SW480 (cell line): ENCODE data around the gene EPYC.

ENCODE experiments used
- DNase-seq: peaks from one replicate; pipeline ENCODE4 v3.0.0-alpha.2; 2016; ENCODE audit warnings: low spot score

The EPYC gene

DNA sequence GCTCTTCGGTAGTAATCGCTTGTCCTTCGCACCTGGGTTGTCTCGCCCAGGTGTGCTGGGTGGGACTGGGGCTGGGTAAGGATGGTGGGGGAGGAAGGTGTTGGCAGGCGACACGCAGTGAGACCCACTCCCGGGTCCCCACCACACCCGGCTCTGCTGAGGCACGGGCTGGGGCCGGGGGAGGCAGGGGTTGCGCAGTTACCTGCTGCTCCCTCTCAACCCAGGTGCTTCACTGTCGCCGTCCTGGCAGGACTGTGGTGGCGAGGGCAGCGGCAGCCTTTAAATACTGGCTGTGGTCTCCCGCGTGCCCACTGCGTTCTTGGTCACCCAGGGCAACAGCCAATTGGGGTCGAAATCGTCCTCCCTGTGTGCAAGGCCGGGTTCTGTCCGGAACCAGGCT, 49.9 kb downstream of the EPYC start, which contains the start of gene CCER1:
Gene CCER1 (minus strand): TSS at position 256 of the 400 bp plus-strand sequence. CDS start 434 bp downstream, outside the sequence.
- DNase-seq: no peak

DNA sequence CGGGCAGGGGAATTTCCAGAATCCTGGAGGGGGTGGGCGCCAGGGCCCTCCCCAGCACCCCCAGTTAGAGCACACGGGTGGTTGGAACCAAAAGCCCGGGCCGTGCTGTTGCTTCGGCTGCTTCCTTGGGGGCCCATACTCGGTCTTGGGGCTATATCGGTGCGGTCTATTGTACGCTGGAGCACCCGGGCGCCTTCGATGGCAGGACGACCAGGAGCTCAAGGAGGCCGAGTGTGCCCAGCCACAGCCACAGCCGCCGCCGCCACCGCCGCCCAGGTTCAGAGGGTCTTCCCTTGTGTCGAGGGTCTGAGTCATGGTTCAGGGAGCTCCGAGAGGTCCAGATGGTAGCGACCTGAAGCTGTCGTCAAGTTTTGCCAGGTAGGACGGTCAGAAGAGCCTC, 50.3 kb downstream of the EPYC start:
- DNase-seq: no peak

DNA sequence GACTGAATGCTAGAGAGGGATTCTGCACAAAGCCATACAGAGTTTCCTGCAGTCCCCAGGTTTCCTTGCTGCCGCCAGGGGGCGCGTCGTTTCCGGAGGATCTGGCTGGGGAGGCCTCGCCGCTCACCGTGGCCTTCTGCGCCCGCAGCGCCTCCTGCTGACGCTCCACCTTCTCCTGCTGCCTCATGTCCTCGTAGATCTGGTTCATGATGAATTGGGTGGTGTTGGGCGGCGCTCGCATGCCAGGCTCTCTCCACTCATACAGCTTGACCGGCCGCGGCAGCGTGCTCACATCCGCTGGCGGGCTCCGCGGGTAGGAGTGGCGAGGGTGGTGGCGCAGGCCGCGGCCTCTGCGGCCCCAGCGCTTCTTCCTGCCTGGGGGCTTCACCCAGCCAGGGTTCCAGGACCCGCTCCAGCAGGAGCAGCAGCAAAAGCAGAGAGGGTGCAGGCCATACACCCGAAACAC, 50.8 kb downstream of the EPYC start:
- DNase-seq: no peak

DNA sequence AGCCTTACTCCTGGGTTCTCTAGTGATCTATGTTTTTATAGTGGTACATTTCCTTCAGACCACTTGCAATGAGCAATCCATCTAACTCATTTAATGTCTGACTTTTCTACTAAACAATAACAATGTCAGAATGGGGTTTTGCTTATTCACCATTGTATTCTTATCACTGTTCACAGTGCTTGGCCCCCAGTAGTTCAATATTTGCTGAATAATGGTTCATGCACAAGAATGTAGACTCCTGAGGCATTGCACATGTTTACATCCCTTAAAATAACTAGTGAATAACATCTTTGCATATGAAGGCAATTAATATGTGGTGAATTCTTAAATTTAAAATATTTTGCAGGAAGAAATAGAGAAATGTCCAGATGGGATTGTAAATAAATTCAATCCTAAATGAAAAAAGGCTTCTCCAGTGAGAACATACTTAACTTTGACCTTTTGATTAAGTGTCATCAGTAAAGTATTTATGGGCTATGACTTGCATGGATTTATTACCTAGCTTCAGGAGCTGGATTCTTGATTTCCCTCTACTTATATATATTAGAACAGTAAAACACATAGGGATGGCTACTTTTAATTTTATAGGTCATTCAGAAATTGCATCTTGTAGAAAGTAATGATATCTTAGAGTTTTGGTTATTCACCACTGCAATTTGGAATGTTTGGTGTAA, 53.2 kb downstream of the EPYC start:
- DNase-seq: no peak

DNA sequence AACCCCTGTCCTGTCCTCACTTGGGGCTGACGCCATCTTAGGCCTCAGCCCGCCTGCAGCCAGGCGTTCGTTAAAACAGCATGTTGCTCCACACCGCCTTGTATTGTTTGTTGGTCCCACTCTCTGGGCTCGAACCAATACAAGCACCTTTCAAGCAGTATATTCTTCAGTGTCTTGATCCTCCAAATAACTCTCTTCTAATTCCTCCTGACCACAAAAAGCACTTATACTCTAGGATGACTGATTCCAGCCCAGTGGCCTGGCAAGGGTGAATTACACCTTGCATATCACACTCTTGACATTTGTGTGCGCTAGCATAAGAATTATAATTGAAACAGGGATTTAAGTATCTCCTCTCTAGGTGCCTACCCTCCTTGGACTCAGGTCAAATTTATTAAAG, 56.9 kb downstream of the EPYC start:
- no peak for DNase-seq

DNA sequence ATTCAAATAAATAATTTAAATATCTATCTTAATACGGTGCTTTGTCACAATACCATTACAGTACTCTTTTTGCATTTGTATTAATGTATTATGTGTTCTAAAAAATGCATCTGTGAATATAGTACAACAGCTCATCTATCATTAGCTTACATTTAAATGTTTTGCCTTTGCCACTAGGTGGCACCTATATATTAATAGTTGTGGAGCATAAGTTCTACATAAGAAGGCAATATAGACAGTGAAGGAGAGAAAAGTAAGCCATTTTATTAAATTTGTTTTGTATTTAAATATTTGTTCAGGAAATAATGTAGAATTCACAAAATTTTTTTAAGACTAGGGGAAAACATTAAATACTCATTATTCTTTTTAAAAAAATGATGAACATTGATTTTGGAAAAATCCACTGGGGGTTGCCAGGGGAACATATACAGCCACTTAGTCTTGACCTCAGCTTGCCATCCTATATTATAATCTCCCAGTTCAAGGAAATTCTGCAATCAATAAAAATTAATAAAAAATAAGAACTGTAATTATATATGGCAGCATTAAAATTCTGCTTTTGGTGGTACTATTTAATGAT, 59.6 kb downstream of the EPYC start:
- DNase-seq: peak; percentile 66

DNA sequence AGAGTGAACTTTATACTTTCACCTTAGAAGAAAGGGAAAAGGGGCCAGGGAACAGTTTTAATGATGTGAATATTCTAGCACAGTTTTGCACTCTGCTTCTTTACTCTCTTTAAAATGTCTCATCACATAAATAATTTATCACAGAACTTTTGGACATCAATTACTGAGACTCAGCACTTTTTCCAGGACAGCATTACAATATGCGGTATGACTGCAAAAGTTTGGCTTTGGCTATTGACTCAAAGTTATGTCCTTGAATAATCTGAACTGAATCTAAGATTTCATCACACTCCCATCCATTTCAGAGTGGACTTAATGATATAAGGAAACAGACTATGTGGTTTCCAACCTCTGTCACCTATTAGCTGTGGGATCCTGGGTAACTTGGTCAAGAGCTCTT, 61.5 kb downstream of the EPYC start:
- no peak for DNase-seq

DNA sequence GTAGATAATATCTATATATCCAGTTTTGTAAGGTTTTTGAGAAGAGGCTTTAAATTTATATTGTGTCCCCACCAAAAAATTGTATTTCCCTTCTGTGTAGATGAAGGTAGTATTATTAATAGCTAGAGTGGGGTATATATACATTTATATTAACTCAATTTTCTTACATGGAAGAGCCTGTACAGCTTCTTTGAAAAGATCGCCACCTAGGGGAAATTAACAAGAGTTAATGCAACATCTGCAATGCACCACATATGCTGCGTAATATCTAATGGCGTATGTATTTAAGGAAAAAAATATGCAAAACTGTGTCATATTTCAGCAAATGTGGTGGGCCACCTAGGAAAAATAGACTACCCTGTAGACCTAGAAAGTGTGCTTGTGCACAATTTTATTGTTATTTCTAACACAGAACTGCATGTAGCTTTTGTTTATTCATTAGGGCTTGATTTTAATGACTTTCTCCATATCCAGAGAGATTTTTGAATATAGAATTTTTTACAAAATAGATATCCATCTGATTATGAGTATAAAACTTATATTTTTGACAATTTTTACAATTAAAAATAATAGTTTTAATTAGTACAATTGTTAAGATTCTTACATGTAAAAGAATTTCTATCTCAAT, 63.8 kb downstream of the EPYC start:
- peak; percentile 64 for DNase-seq

DNA sequence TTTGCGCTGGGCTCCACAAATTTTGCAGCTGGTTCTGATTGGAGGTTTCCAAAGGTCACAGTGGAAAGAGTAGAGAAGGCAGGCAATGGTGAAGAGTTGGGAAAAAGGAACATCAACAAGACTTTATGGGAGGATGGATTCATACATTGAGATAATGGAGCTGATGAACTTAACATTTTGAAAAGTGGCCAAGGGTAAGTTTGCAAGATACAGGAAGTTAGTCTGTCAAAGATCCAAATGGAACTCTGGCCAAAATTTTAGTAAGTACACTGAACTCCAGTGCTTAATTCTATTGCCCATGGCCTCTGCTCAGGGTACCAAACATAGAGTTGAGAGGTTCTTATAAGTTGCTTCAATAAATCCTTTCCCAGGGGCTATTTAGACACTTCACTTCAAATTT, 65.4 kb downstream of the EPYC start:
- DNase-seq: no peak

DNA sequence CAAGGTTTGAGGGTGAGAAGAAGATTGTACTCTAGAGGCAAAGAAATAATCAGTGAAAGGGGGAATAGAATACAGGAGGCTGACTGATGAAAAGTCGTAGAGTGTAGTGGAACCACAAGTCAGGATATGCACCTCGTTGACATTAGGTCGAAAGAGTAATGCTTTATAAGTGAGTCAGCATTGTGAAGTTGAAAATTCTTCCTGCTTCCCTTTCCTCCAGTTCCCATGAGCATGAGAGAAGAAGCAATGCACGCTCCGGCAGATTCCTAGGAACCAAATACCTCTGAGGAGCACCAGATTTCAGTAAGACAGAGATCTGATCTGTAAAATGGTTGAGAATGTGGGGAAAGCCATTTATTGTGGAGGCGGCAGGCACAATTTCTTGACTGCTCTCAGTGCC, 66.3 kb downstream of the EPYC start:
- DNase-seq: no peak

DNA sequence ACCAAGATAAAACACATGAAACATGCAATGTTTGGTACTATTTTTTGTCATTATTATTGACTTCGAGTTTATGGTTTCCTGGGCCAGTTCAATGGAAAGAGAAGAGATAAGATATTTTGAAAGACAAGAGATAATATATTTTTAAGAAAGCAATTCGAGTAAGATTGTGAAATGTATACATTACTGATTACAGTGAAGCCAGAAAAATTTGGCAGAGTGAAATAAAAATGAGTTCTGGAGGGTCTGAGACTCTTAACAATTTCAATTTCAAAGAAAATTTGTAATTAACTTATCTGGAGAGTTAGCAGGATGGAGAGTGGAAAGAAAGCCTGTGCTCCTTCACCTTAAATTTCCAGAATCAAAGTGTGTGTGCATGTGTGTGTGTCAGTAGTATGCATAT, 67.1 kb downstream of the EPYC start:
- DNase-seq: no peak

DNA sequence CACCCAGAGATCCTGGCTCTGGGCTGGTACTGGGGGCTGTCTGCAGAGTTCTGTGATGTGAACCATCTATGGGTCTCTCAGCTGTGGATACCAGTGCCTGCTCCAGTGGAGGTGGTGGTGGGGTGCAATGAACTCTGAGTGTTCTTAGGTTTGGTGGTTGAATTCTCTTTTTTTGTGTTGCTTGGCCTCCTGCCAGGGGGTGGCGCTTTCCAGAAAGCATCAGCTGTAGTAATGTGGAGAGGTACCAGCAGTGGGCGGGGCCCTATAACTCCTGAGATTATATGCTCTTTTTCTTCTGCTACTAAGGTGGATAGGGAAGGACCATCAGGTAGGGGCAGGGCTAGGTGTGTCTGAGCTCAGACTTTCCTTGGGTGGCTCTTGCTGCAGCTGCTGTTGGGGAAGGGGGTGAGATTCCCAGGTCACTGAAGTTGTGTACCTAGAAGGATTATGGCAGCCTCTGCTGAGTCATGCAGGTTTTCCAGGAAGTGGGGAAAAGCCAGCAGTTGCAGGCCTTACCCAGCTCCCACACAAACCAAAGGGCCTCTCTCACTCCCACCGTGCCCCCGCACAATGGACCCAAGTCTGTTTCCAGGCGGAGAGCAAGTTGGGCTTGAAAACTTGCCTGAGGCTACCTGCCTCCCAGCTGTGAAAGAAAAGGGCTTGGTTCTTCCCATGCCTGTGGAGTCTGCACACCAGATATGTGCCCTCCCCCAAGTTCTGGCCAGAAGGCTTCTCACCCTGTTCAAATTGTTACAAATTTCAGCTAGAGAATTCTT, 68.4 kb downstream of the EPYC start:
- DNase-seq: no peak

DNA sequence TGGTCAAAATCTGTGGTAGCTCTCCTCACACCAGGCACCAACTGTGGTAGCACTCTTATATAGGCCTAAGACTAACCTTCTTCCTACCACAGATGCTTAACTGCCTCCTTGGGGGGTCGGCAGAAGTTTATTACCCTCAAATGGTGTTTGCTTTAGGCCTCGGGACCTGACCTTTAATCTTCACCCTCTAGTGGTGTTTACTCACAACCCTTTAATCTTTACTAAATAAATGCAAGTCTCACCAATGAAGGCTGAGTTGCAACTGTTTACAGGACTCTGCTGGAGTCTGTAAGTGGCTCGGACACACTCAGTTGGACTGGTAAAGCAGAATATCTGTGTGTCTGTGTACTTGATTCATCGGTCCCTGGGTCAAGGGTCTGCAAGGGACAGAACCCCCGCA, 79.2 kb downstream of the EPYC start:
- DNase-seq: no peak

DNA sequence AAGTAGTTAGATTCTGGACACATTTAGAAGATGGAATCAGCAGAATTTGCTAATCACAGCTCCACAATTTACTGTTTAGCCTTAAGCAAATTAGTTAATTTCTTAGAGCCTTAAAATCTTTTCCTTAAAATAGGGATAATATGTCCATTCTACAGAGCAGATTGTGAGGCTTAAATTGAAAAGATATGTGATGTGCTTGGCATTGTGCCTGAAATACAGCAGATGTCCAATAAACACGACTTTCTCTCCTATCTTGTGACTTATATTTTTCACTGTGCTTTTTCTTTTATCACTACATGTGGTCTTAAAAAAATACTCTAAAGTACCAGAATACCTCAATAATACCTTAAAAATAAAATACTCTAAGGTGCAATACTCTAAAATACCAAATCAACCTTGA, 80.4 kb downstream of the EPYC start:
- no peak for DNase-seq

DNA sequence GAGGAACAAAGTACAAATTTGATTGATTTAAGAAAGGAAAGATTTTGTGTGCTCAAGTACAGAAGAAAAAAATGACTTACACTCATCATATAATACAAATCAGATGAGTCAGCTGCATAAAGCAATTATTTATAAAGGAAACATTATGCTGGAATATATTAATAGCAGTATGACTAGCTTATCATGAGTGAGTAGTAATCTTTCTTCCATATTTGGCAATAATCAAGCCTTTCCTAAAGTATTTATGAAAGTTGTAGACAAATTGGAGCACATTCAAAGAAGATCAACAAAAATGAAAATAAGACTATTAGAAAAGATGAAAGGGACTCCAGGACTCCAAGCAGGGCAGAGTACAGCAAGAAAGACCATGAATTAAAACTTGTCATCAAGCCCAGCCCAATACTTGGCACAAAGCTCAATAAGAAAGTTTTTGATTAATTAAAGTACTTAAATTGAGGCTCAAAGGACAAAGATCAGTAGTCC, 82.6 kb downstream of the EPYC start:
- no peak for DNase-seq

DNA sequence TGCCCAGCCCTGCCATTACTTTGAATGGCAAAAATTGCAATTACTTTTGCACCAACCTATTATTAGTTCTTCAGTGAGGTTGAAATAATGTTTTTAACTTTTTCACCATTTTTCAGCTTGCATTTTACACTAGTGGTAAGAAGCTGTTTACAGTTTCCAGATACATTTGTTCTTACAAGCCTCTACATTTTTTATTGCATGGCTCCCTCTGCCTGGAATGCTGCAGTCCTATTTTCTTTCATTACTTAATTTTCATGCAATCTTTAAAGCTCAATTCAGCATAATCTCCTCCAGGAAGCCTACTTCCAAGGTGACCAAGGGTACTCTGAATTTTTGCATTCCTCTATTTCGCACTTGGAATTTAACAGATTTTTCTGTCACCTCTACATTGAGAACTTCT, 83.2 kb downstream of the EPYC start:
- no peak for DNase-seq

DNA sequence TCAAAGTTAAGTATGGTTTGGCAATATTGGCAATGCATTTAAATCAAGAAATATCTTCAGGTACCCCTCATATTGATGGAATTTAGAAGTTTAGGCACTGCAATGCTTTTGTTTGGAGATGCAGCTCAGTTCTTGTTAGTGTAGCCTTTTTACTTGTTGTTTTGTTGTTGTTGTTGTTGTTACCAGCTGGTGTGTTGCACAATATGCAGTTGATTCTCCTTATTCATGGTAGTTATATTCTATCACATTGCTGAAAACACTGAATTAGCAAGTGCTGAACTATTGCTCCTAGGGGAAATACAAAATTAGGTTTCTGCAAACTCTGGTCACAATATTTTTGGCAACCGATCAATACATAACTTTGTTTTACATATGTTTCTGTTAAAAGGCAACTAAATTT, 84.5 kb downstream of the EPYC start:
- DNase-seq: no peak

DNA sequence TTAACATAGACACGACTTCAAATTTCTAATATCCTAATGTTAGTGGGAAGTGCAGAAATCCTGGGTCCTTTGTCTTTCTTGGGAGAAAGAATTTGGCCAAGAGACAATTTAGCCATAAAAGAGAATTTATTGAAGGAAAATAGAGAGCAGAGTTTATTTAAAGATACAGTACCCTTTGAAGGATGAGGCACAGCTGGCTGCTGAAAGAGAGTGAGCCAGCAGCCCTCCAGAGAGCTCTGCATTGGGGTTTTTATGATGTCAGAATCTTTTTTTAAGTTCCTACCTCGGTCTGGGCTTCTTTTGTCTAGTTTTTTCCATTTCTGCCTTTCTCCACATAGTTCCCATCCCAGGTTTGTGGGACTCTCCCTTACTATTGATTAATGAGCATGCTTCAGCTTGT, 87.3 kb downstream of the EPYC start:
- no peak for DNase-seq

DNA sequence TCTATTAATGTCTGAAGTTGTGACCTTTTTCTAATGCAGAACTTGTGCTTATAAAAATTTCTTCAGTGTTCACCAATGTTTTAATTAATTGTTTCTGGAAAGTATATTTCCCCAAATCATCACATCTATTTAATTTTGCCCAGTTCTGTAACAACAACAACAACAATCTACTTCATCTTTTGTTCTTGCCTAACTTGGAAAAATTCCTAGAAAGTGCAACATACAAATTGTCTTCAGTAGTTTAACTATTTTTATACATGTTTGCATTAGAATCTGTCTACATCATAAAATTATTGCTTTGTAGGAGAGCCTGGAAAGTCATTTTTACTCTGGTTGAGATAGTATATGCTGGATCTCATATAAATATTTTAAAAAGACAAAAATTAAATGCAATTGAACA, 88.3 kb downstream of the EPYC start:
- no peak for DNase-seq

DNA sequence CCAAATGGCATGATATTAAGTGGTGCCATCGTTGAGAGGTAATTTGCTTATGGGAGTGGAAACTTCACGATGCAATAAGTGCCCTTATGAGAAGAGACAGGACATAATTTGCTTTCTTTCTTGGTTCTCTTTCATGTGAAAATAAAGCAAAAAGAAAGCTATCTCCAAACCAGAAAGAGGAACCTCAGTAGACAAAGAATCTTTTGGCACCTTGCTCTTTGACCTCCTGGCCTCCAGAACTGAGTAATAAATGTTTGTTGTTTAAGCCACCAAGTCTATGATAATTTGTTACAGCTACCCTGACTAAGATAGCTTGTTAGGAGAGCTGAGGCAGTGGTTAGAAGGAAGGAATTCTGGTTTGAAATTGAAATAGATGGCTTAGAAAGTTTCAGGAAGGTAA, 89.4 kb downstream of the EPYC start:
- DNase-seq: no peak
